SJSA1 (cell line): Measurements from ENCODE around the gene MAPKAP1. TPM values are rescaled to one million over a fixed set of nuclear protein-coding genes. Genes with fewer than 3 reads are reported as not detected.

ENCODE experiments used
- DNase-seq, 2 experiments: peaks; one replicate each; pipeline ENCODE4 v3.0.0-alpha.2; 2015 to 2020; ENCODE audit warnings: low spot score in 2 of 2, low read depth in 1 of 2
- H3K27ac ChIP-seq: fragments of 250-450 bp; sonication (Bioruptor Pico); 2 replicates; pipeline ENCODE4 v1.5.1; 2020; ENCODE audit warnings: mild to moderate bottlenecking, moderate library complexity
- H3K27me3 ChIP-seq: fragments of 250-450 bp; sonication (Bioruptor Pico); replicated peaks from 2 replicates; pipeline ENCODE4 v1.5.1; 2020; ENCODE audit warnings: mild to moderate bottlenecking, moderate library complexity
- H3K36me3 ChIP-seq: fragments of 250-450 bp; sonication (Bioruptor Pico); 2 replicates; pipeline ENCODE4 v1.5.1; 2020; ENCODE audit warnings: mild to moderate bottlenecking
- H3K4me1 ChIP-seq: fragments of 250-450 bp; sonication (Bioruptor Pico); replicated peaks from 2 replicates; pipeline ENCODE4 v1.6.1; 2021; ENCODE audit warnings: mild to moderate bottlenecking
- H3K4me3 ChIP-seq: fragments of 250-450 bp; sonication (Bioruptor Pico); 2 replicates; pipeline ENCODE4 v1.5.1; 2020; ENCODE audit warnings: mild to moderate bottlenecking
- H3K9me3 ChIP-seq: fragments of 250-450 bp; sonication (Bioruptor Pico); replicated peaks from 2 replicates; pipeline ENCODE4 v1.5.1; 2020; ENCODE audit warnings: mild to moderate bottlenecking
- total RNA-seq: library from RNA; depleted of rRNA; stranded (reverse); fragments of >200 nt; shearing (Covaris generic); gene quantifications from 2 replicates; pipeline ENCODE4 v1.2.3, GENCODE V29; 2014

The MAPKAP1 gene
- total RNA-seq, 1 experiment from 2014 or later, result 76.2 TPM

DNA sequence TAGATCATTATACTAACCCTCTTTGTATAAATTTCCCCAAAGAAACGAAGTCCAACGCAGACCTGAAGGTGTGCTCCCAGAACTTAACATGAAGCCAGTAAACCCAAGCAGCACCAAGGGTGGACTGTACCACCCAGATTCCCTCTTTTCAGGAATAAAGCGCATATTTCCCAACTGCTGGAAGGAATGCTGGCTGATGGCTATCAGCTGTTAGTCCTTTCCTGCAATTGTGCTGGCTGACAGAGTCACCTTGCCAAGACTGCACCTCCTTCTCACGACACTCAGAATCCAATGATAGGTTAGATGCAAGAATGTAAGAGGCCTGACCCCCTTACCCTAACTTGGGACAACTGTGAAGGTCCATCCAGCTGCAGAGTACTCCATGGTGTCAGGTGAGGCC, 93.9 kb downstream of the MAPKAP1 start:
- DNase-seq, result no peak
- H3K4me1 ChIP-seq, result no peaks in the 10 kb centered on the region
- H3K27ac ChIP-seq, result no peak overlapping the region
- no peaks in the 10 kb centered on the region for H3K36me3 ChIP-seq
- H3K4me3 ChIP-seq, result no peak overlapping the region
- no peaks in the 10 kb centered on the region for H3K27me3 ChIP-seq
- H3K9me3 ChIP-seq, result no peaks in the 10 kb centered on the region

DNA sequence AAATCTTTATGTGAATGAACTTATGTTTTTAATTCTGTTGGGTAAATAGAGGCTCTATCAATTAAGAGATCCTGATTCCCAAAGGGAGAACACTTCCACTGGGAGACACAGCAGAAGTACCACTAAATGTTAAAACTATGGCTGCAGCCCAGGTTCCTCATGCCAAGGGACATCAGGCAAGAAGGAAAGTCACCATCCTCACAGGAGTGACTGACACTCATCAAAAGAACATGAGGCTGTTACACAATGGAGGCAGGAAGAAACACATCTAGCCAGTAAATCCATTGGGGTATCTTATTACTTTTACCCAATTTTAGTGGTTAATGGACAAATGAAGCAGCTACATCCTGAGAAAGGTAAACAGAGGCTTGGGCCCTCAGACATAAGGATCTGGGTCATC, 94.4 kb downstream of the MAPKAP1 start:
- no peaks in the 10 kb centered on the region for H3K4me1 ChIP-seq
- H3K27me3 ChIP-seq, result no peaks in the 10 kb centered on the region
- no peaks in the 10 kb centered on the region for H3K36me3 ChIP-seq
- no peak overlapping the region for H3K4me3 ChIP-seq
- DNase-seq, result no peak
- no peak overlapping the region for H3K27ac ChIP-seq
- H3K9me3 ChIP-seq, result no peaks in the 10 kb centered on the region

DNA sequence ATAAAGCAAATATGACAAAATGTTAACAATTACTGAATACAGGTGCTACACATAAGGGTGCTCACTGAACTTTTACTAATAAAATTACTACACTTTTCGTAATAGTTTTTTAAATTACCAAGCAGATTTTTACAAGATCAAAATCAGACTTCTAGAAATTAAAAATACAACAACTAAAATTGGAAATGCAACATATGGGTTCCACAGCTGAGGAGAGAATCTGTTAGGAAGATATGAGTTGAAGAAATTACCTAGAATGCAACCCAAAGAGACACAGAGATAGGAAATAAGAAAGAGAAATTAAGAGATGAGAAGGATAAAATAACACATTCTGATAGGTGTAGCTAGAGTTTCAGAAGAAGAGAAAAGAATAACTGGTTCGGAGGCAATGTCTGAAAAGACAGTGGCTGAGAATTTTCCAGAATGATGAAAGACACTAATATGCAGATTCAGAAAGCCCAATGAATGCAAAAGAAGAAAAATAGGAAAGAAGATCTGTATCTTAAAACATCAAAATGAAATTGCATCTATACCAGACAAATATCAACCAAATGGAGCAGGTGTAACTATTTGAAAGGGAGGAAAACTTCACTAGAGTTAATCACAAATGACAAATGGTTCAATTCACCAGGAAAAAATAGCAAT, 95.8 kb downstream of the MAPKAP1 start:
- no peak overlapping the region for H3K27ac ChIP-seq
- no peak overlapping the region for H3K4me3 ChIP-seq
- no peaks in the 10 kb centered on the region for H3K27me3 ChIP-seq
- H3K9me3 ChIP-seq, result no peaks in the 10 kb centered on the region
- no peaks in the 10 kb centered on the region for H3K36me3 ChIP-seq
- no peak for DNase-seq
- no peaks in the 10 kb centered on the region for H3K4me1 ChIP-seq

DNA sequence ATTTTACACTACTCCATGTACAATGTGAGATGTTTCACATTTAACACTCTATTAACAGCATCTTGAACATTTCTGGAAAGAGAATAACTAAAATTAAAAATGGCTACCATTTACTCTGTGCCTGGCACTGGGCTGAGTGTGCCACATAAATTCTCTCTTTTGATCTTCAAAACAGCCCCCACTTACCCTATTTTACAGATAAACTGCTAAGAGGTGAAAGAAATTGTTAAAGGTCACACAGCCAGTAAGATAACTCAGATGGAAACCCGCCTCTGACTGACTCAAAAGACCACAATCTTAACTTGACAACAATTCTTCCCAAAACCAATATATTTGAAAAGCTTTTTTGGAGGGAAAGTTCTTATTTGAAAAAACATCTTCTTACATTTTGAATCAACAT, 97.3 kb downstream of the MAPKAP1 start:
- no peak overlapping the region for H3K27ac ChIP-seq
- H3K4me3 ChIP-seq, result no peak overlapping the region
- DNase-seq, result no peak
- H3K36me3 ChIP-seq, result no peaks in the 10 kb centered on the region
- no peaks in the 10 kb centered on the region for H3K9me3 ChIP-seq
- no peaks in the 10 kb centered on the region for H3K4me1 ChIP-seq
- no peaks in the 10 kb centered on the region for H3K27me3 ChIP-seq

DNA sequence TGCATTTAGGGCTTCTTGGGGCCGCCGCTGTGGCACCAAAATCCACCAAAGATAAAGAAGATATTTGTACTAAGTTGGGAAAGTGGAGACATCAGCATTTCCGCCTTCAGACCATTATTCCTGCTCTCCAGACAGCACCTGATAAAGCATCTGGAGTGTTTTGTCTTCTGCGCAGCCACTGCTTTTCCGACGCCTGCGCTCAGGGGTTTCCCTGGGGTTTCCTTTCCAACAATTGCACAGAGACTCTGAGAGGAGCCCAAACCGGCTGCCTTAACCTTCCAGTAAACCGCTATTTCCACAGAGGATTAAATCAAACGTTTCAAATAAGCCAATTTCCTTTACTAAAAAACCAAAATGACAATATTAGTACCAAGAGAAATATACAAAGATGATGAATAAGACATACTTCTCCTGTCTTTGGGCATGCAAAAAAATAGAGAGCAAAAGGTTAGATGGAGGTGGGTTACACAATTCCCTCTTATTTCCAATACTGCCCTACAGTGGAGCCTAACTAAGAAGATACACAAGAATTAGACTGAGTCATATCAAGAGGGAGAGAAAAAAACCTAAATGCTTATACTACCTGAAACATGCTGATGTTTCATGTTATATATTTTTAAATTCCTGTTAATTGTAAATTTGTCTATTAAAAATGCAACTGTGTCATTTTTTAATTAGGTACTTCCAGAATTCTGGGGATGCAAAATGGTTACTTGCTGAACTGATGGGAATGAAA, 98.4 kb downstream of the MAPKAP1 start:
- Histone ChIP-seq H3K27ac (no peak overlapping the region), H3K4me3 (no peak overlapping the region), H3K27me3 (no peaks in the 10 kb centered on the region), H3K4me1 (no peaks in the 10 kb centered on the region), H3K36me3 (no peaks in the 10 kb centered on the region), H3K9me3 (no peaks in the 10 kb centered on the region)
- no peak for DNase-seq

DNA sequence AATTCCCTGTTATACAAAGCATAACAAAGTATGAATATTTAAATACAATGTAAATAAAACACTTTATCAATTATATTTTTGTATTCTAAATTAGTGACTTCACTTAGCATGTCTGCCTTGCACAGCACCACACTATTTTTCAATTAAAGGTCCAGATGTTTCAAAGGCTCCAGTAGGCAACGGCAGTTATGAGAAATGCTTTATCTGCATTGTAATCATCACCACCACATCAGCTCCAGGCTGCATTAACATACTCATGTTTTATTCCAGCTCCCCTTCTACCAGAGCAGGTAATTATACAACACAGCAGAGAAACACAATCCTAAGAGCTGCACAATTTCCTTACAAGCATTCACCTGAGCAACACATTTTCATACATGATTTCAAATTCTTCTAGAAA, 102.8 kb downstream of the MAPKAP1 start:
- Histone ChIP-seq H3K4me3 (no peak overlapping the region), H3K27ac (no peak overlapping the region), H3K27me3 (no peaks in the 10 kb centered on the region), H3K36me3 (no peaks in the 10 kb centered on the region), H3K9me3 (no peaks in the 10 kb centered on the region), H3K4me1 (no peaks in the 10 kb centered on the region)
- DNase-seq, result no peak

DNA sequence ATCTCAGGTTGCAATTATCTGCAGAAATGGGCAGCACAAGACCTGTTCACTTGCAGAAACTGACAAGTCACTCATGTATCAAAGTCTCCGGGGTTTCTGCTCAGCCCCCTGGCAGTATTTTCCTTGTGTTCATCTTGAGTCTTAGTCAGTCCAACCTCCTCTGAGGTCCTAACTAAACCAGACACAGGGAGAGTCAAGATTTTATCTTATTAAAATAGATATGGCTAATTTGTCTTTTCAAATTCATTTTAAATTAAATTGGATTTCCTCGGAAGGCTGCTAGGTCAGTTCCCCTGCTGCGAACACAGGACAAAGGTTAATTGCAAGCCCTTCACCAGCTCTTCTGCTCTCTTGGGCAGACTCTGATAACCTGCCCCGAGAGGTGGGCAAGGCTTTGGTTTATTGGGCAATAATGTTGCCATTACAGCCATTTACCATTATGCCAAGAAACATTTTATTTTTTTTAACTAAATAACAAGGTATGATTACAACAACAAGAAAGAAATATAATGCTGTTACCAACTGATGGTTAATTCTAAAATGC, 103.5 kb downstream of the MAPKAP1 start:
- Histone ChIP-seq H3K4me3 (no peak overlapping the region), H3K9me3 (no peaks in the 10 kb centered on the region), H3K4me1 (no peaks in the 10 kb centered on the region), H3K36me3 (no peaks in the 10 kb centered on the region), H3K27me3 (no peaks in the 10 kb centered on the region), H3K27ac (no peak overlapping the region)
- no peak for DNase-seq

DNA sequence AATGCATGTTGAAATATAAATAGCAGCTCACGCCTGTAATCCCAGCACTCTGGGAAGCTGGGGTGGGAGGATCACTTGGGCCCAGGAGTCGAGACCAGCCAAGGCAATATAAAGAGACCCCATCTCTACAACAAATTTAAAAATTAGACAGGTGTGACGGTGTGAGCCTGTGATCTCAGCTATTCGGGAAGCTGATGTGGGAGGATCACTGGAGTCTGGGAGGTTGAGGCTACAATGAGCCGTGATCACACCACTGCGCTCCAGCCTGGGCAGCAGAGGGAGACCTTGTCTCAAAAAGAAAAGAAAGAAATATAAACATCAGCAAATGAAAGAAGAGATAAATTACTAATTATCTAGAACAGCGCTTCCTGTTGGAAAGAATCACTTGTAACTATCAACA, 105.0 kb downstream of the MAPKAP1 start:
- Histone ChIP-seq H3K4me1 (no peaks in the 10 kb centered on the region), H3K27ac (no peak overlapping the region), H3K9me3 (no peaks in the 10 kb centered on the region), H3K36me3 (no peaks in the 10 kb centered on the region), H3K27me3 (no peaks in the 10 kb centered on the region), H3K4me3 (no peak overlapping the region)
- DNase-seq, result no peak

DNA sequence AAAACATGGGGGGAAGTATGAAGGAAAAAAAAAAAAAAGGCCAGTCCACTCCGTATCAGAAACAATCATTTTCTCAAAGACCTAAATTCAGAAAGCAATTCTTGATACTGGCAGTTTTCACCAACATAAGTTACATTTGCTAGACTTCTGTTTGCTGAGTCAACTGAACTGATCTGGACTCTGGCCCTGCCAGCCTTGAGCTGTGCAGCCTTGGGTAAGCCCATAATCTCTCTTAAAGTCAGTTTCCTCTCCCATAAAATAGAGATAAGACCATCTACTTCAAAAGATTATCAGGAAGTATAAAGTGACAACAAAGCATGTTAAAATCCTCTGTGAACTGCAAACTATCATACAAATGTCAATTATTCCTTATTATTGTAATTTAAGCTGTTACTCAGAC, 106.8 kb downstream of the MAPKAP1 start:
- Histone ChIP-seq H3K36me3 (no peaks in the 10 kb centered on the region), H3K9me3 (no peaks in the 10 kb centered on the region), H3K4me1 (no peaks in the 10 kb centered on the region), H3K27me3 (no peaks in the 10 kb centered on the region), H3K27ac (no peak overlapping the region), H3K4me3 (no peak overlapping the region)
- no peak for DNase-seq

DNA sequence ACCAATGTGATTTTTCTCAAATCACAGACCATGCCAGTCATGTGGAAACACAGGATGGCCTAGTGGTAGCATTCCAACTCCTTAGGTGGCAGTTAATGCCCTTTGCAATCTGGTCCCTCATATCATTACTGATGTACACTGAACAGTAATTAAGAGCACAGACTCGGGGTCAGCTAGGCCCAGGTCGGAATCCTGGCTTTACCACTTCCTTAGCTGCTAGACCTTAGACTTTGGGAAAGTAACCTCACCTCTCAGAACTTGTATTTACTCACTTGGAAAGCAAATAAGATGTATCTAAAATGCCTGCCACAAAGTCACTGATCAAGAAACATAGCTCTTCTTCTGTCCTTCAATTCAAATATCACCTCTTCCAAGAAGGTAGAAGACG, 112.8 kb downstream of the MAPKAP1 start:
- Histone ChIP-seq H3K36me3 (no peaks in the 10 kb centered on the region), H3K9me3 (no peaks in the 10 kb centered on the region), H3K4me3 (no peak overlapping the region), H3K27me3 (no peaks in the 10 kb centered on the region), H3K27ac (no peak overlapping the region), H3K4me1 (no peaks in the 10 kb centered on the region)
- DNase-seq, result no peak

DNA sequence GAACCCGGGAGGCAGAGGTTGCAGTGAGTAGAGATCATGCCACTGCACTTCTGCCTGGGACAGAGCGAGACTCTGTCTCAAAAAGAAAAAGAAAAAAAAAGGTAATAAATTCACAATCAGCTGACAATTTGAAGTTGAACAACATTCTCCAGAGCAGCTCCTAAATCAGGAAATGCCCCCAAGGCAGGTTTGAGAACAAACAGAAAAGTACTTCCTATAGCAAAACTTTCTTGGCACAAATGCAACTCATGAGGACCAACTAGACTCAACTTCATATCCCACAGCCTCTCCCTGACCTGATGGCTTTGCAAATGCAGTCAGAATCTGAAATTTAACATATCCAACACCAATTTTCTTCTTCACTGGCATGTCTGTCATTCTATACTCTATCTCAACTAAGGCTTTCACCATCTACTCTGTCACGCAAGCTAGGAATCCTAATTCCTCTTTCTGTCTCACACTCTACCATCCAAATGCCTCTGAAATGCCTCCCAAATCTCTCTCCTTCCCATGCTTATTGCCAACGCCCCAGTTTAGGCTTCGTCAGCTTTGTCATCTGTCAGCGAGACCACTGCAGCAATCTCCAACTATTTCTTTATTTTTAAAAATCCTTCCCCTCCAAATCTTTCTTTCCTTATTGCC, 113.3 kb downstream of the MAPKAP1 start:
- Histone ChIP-seq H3K27ac (no peak overlapping the region), H3K4me3 (no peak overlapping the region), H3K36me3 (no peaks in the 10 kb centered on the region), H3K9me3 (no peaks in the 10 kb centered on the region), H3K4me1 (no peaks in the 10 kb centered on the region), H3K27me3 (no peaks in the 10 kb centered on the region)
- DNase-seq, result no peak

DNA sequence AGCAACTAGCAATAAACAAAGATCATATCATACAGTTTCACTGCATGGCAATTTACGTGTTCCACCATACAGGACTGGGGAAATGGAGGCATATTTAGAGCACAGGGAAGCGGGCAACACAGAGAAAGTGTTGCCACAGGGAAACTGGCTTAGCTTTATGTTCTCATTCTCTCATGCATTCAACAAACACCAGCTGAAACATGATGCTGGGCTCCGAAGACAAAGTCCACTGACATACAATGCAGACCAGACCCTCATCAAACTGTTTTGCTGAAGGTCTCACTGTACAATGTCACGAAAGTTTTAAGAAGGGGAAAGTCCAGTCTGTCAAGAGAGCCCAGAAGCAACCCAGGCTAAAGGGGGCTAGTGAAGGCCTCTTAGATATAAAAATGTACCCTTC, 115.1 kb downstream of the MAPKAP1 start:
- Histone ChIP-seq H3K4me3 (no peak overlapping the region), H3K4me1 (no peaks in the 10 kb centered on the region), H3K27ac (no peak overlapping the region), H3K27me3 (no peaks in the 10 kb centered on the region), H3K36me3 (no peaks in the 10 kb centered on the region), H3K9me3 (no peaks in the 10 kb centered on the region)
- DNase-seq, result no peak

DNA sequence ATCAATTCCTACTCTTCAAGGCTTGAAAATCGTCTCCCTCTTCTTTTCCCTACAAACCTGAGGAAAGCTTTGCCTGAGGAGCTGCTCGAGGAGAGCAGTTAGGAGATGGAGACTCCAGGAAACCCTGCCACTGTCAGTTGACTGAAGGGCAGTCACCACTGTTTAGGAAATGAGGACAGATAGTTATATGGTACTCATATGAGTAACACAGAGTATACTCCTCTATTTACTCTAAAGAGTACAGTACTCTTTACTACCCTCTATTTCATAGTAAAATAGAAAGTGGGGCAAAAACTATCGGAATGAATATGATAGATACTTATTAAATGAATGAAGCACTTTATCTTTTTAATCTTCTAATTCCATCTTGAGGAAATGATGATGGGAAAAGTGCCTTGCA, 115.8 kb downstream of the MAPKAP1 start:
- no peak for DNase-seq
- no peak overlapping the region for H3K4me3 ChIP-seq

DNA sequence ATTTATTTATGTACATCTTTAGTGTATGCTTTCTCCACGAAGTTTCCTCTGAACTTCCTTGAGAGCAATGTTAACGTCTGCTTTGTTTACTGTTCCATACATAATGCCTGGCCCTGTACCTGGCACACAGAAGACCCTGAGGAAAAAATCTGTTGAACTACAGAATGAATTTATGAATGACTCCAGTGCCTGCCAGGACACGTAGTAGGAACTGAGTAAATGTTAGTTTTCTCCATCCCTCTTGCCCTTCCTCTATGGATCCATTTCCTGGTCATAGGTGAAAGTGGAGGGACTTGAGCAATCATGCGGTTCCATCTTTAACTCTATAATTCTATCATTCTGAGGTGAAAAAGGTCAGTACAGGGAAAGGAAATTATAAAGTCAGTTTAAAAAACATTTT, 117.7 kb downstream of the MAPKAP1 start:
- DNase-seq, result no peak
- Histone ChIP-seq H3K27me3 (no peaks in the 10 kb centered on the region), H3K27ac (no peak overlapping the region), H3K9me3 (no peaks in the 10 kb centered on the region), H3K4me3 (no peak overlapping the region), H3K36me3 (no peaks in the 10 kb centered on the region), H3K4me1 (no peaks in the 10 kb centered on the region)

More for the DNA sequence above, 115.8 kb downstream of the MAPKAP1 start:
- Histone ChIP-seq H3K9me3 (no peaks in the 10 kb centered on the region), H3K27ac (no peak overlapping the region), H3K36me3 (no peaks in the 10 kb centered on the region), H3K4me1 (no peaks in the 10 kb centered on the region), H3K27me3 (no peaks in the 10 kb centered on the region)
